ENCODE measurements around the gene TUNAR. TPM values are rescaled to one million over a fixed set of nuclear protein-coding genes. Genes with fewer than 3 reads are reported as not detected.

The TUNAR gene
- total and polyA plus RNA-seq, 2 of the 4 experiments (the other 2 are of a cell fraction), result not detected

GRCh38 chr14:95829321-95829720 is 47.3 kb upstream of the TUNAR start:
- dilution Hi-C loops (cut with HindIII; ENCODE audit: low sequenced_read_pairs, unreplicated experiment) (no loop called here), intact Hi-C loops (cut with micrococcal nuclease) (no loop called here), in situ Hi-C loops (cut with MboI; ENCODE audit: low sequenced_read_pairs) (no loop called here)
- CTCF ChIA-PET, result no interaction called here
- no peak overlapping the region for H4K5ac ChIP-seq (ENCODE audit: low read depth, low read length)
- WGBS, 2 experiments (ENCODE audit: extremely low coverage in 2 of 2, insufficient read length in 1 of 2), result no CpG with 5 or more reads among the region's 3 CpGs
- no peaks in the 10 kb centered on the region for H4K20me1 ChIP-seq (ENCODE audit: insufficient read depth, low read length)
- H2AFZ ChIP-seq (replicated peaks; ENCODE audit: low read length, poor library complexity), result no peak overlapping the region
- no peak overlapping the region for H3K9ac ChIP-seq (ENCODE audit: low read depth, low read length)
- H4K8ac ChIP-seq (ENCODE audit: low read depth in 2 of 2, low read length in 2 of 2), result no peak overlapping the region
- BruUV-seq (replicated peaks), result no TSS peak
- no peak overlapping the region for H3K4ac ChIP-seq (ENCODE audit: low read depth, low read length)
- H3K79me1 ChIP-seq (ENCODE audit: low read depth in 1 of 2, low read length in 2 of 2), result no peaks in the 10 kb centered on the region
- ATAC-seq (ENCODE audit: low read depth) (no peak), DNase-seq (no peak)
- H2BK5ac ChIP-seq (ENCODE audit: low read depth, low read length, poor library complexity, severe bottlenecking), result no peak overlapping the region
- H3K18ac ChIP-seq (ENCODE audit: low read depth, low read length), result no peak overlapping the region
- no peak overlapping the region for H4K91ac ChIP-seq (ENCODE audit: insufficient read depth, low read depth, low read length)
- no peaks in the 10 kb centered on the region for H3K4me1 ChIP-seq (ENCODE audit: control insufficient read depth, insufficient read depth, low read length)
- no peak overlapping the region for H2BK20ac ChIP-seq (ENCODE audit: low read depth, low read length)
- no peak overlapping the region for H3K23ac ChIP-seq (ENCODE audit: low read depth, low read length)
- H3K9me1 ChIP-seq (ENCODE audit: insufficient read depth, low read length), result no peaks in the 10 kb centered on the region
- H3K9me3 ChIP-seq (ENCODE audit: control insufficient read depth, insufficient read depth, low read length), result no peaks in the 10 kb centered on the region; the same call in 1 of the 2 replicates
- H2AK5ac ChIP-seq (ENCODE audit: low read depth, low read length), result no peak overlapping the region
- no peak overlapping the region for H3K27ac ChIP-seq (ENCODE audit: insufficient read depth, low read length)
- TF ChIP-seq POLR2A (IDR thresholded peaks at IDR 0.05; ENCODE audit: low read depth, low read length) (no peak), RFX5 (IDR thresholded peaks at IDR 0.05; ENCODE audit: low read depth, low read length) (no peak), CTCF (conservative IDR thresholded peaks at IDR 0.05; ENCODE audit: low read depth, low read length) (no peak)
- TF ChIP-seq, protein P1, sequence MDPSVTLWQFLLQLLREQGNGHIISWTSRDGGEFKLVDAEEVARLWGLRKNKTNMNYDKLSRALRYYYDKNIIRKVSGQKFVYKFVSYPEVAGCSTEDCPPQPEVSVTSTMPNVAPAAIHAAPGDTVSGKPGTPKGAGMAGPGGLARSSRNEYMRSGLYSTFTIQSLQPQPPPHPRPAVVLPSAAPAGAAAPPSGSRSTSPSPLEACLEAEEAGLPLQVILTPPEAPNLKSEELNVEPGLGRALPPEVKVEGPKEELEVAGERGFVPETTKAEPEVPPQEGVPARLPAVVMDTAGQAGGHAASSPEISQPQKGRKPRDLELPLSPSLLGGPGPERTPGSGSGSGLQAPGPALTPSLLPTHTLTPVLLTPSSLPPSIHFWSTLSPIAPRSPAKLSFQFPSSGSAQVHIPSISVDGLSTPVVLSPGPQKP (IDR thresholded peaks at IDR 0.05; ENCODE audit: borderline replicate concordance, low read depth, low read length), result no peak
- H3K27me3 ChIP-seq (ENCODE audit: control insufficient read depth, insufficient read depth, low read length), result no peaks in the 10 kb centered on the region
- H2BK120ac ChIP-seq (ENCODE audit: low read depth, low read length), result no peak overlapping the region
- no peak overlapping the region for H2BK15ac ChIP-seq (ENCODE audit: low read depth, low read length)
- no peak overlapping the region for H3K4me2 ChIP-seq (ENCODE audit: low read depth, low read length)
- POLR2A ChIA-PET (ENCODE audit: unreplicated experiment), result no interaction called here
- H3K36me3 ChIP-seq (ENCODE audit: control insufficient read depth, insufficient read depth, low read length), result no peaks in the 10 kb centered on the region
- no peak overlapping the region for H3K14ac ChIP-seq (replicated peaks; ENCODE audit: low read depth, low read length)
- H2AK9ac ChIP-seq (replicated peaks; ENCODE audit: low read depth, low read length, poor library complexity), result no peak overlapping the region
- no peak overlapping the region for H3K4me3 ChIP-seq (ENCODE audit: insufficient read depth, low read depth, low read length)
- no peak overlapping the region for H3K56ac ChIP-seq (ENCODE audit: extremely low read depth, insufficient read depth, low read length)
